ENCODE results near the gene SLC34A3. TPM values are rescaled to one million over a fixed set of nuclear protein-coding genes. Genes with fewer than 3 reads are reported as not detected.

Gene SLC34A3
- total and polyA plus RNA-seq, 2 of the 8 experiments (the other 6 are each of a cell fraction or from before 2014, with no cell fraction given), result 0.08 TPM; not detected in 1

DNA sequence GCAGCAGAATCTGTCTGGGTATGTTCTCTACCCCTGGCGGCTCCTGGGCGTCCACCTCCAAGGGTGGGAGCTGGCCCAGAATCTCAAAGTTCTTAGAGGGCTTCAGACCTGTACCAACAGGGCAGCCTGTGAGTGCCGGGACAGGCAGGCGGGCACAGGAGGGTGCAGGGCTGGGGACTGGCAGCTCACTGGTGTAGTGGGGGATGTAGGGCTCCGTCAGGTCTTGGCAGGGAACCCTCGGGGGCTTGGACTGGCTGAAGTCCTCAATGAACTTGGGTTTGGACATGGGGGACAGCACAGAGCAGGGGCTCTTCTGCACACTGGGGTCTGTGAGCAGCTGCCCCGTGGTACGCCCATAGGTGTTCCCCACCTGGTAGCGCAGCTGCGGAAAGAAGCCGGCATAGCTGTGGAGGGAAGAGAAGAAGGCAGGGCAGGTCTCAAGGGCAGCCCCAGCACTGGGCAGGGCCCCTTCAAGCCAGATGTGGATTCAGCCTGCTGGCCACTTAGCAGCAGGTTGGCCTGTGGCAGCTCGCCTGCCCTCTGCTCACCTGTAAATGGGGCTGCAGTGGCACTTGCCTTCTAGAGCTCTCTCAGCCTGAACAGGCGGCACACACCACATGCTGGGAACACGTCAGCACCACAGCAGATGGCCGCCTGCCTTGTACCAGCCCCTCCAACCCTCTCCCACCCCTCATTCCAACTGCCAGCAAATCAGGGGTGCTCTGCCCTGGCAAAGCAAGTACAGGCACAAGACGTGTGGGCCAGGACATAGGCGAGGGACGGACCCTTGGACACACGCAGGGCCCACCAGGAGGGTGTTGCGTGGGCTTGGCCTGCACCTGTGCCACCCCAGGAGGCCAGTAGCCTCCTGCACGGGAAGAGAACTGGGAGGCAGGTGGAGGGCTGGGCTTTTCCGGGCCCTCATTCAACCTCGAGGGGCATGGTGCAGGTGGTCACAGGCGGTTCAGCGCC lies 15.0 kb downstream of the SLC34A3 start (continued):
- TF ChIP-seq, protein P1, sequence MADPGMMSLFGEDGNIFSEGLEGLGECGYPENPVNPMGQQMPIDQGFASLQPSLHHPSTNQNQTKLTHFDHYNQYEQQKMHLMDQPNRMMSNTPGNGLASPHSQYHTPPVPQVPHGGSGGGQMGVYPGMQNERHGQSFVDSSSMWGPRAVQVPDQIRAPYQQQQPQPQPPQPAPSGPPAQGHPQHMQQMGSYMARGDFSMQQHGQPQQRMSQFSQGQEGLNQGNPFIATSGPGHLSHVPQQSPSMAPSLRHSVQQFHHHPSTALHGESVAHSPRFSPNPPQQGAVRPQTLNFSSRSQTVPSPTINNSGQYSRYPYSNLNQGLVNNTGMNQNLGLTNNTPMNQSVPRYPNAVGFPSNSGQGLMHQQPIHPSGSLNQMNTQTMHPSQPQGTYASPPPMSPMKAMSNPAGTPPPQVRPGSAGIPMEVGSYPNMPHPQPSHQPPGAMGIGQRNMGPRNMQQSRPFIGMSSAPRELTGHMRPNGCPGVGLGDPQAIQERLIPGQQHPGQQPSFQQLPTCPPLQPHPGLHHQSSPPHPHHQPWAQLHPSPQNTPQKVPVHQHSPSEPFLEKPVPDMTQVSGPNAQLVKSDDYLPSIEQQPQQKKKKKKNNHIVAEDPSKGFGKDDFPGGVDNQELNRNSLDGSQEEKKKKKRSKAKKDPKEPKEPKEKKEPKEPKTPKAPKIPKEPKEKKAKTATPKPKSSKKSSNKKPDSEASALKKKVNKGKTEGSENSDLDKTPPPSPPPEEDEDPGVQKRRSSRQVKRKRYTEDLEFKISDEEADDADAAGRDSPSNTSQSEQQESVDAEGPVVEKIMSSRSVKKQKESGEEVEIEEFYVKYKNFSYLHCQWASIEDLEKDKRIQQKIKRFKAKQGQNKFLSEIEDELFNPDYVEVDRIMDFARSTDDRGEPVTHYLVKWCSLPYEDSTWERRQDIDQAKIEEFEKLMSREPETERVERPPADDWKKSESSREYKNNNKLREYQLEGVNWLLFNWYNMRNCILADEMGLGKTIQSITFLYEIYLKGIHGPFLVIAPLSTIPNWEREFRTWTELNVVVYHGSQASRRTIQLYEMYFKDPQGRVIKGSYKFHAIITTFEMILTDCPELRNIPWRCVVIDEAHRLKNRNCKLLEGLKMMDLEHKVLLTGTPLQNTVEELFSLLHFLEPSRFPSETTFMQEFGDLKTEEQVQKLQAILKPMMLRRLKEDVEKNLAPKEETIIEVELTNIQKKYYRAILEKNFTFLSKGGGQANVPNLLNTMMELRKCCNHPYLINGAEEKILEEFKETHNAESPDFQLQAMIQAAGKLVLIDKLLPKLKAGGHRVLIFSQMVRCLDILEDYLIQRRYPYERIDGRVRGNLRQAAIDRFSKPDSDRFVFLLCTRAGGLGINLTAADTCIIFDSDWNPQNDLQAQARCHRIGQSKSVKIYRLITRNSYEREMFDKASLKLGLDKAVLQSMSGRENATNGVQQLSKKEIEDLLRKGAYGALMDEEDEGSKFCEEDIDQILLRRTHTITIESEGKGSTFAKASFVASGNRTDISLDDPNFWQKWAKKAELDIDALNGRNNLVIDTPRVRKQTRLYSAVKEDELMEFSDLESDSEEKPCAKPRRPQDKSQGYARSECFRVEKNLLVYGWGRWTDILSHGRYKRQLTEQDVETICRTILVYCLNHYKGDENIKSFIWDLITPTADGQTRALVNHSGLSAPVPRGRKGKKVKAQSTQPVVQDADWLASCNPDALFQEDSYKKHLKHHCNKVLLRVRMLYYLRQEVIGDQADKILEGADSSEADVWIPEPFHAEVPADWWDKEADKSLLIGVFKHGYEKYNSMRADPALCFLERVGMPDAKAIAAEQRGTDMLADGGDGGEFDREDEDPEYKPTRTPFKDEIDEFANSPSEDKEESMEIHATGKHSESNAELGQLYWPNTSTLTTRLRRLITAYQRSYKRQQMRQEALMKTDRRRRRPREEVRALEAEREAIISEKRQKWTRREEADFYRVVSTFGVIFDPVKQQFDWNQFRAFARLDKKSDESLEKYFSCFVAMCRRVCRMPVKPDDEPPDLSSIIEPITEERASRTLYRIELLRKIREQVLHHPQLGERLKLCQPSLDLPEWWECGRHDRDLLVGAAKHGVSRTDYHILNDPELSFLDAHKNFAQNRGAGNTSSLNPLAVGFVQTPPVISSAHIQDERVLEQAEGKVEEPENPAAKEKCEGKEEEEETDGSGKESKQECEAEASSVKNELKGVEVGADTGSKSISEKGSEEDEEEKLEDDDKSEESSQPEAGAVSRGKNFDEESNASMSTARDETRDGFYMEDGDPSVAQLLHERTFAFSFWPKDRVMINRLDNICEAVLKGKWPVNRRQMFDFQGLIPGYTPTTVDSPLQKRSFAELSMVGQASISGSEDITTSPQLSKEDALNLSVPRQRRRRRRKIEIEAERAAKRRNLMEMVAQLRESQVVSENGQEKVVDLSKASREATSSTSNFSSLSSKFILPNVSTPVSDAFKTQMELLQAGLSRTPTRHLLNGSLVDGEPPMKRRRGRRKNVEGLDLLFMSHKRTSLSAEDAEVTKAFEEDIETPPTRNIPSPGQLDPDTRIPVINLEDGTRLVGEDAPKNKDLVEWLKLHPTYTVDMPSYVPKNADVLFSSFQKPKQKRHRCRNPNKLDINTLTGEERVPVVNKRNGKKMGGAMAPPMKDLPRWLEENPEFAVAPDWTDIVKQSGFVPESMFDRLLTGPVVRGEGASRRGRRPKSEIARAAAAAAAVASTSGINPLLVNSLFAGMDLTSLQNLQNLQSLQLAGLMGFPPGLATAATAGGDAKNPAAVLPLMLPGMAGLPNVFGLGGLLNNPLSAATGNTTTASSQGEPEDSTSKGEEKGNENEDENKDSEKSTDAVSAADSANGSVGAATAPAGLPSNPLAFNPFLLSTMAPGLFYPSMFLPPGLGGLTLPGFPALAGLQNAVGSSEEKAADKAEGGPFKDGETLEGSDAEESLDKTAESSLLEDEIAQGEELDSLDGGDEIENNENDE (IDR thresholded peaks at IDR 0.05; ENCODE audit: insufficient replicate concordance, low read length), result no peak
- TF ChIP-seq RBBP5 (IDR thresholded peaks at IDR 0.05; ENCODE audit: borderline replicate concordance, low read depth, low read length) (no peak), TCF12 (IDR thresholded peaks at IDR 0.05; ENCODE audit: low read depth, low read length) (no peak), RFX5 (IDR thresholded peaks at IDR 0.05; ENCODE audit: borderline replicate concordance, low read depth, low read length) (no peak), SIRT6 (IDR thresholded peaks at IDR 0.05; ENCODE audit: low read length) (no peak), GTF2F1 (IDR thresholded peaks at IDR 0.05; ENCODE audit: borderline replicate concordance, low read depth, low read length) (no peak), KDM4A (IDR thresholded peaks at IDR 0.05; ENCODE audit: low read depth, low read length, severe bottlenecking) (no peak), SP2 (IDR thresholded peaks at IDR 0.05; ENCODE audit: low read length) (no peak)

Measured in H1 (cell line).